Right ventricle myocardium superior (tissue), 1 donor: ENCODE measurements around the gene CYP2D6. TPM values are rescaled to one million over a fixed set of nuclear protein-coding genes. Genes with fewer than 3 reads are reported as not detected.

Source experiments
- total RNA-seq: library from RNA; stranded (reverse); fragmentation: NEBNext Ultra II Directional; extraction: Animal tissue kit (Norgen Biotek cat#: 25700); gene quantifications from one replicate; pipeline ENCODE4 v1.2.1, GENCODE V29; 2021
- donor health status: DM: no; HTN: yes; CAD: no; lungs with severe emphysema.

CYP2D6 gene
- total RNA-seq, 1 donor from 2014 or later, result not detected

Other genes with a start within 250 kb of the CYP2D6 start
- gene SHISA8, start 215.7 kb downstream of the CYP2D6 start, total RNA-seq, result 6.4 TPM
- 1.2 TPM for gene TNFRSF13C, start 204.0 kb downstream of the CYP2D6 start, total RNA-seq
- gene CENPM, start 183.7 kb downstream of the CYP2D6 start, total RNA-seq, result 0.59 TPM
- gene SEPTIN3, start 161.4 kb downstream of the CYP2D6 start, total RNA-seq, result 0.08 TPM
- 0.16 TPM for gene WBP2NL, start 132.0 kb downstream of the CYP2D6 start, total RNA-seq
- gene NAGA, start 60.0 kb downstream of the CYP2D6 start, total RNA-seq, result 11.8 TPM
- gene PHETA2, start 56.6 kb downstream of the CYP2D6 start, total RNA-seq, result 4.2 TPM
- 179 TPM for gene SMDT1, start 51.1 kb downstream of the CYP2D6 start, total RNA-seq
- 298 TPM for gene NDUFA6, start 40.0 kb downstream of the CYP2D6 start, total RNA-seq
- gene TCF20, start 139.8 kb upstream of the CYP2D6 start, total RNA-seq, result 16.3 TPM